Mesothelial cell of epicardium (in vitro differentiated cells): ENCODE results near the gene MACROD2. TPM values are rescaled to one million over a fixed set of nuclear protein-coding genes. Genes with fewer than 3 reads are reported as not detected.

ENCODE experiments used
- DNase-seq, 2 experiments: peaks; one replicate each; pipeline ENCODE4 v3.0.0; 2021; ENCODE audit warnings: low spot score in 2 of 2; ENCODE audit not compliant: unreplicated experiment in 2 of 2
- H3K27ac Mint-ChIP-seq: 2 replicates; pipeline ENCODE4 v1.8.0; 2021; ENCODE audit warnings: mixed read lengths
- H3K27me3 Mint-ChIP-seq: 2 replicates; pipeline ENCODE4 v1.8.0; 2021; ENCODE audit warnings: low read depth, mixed read lengths
- H3K36me3 Mint-ChIP-seq: 2 replicates; pipeline ENCODE4 v1.8.0; 2021; ENCODE audit warnings: mixed read lengths
- H3K4me1 Mint-ChIP-seq: 2 replicates; pipeline ENCODE4 v1.8.0; 2021; ENCODE audit warnings: mixed read lengths
- H3K4me3 Mint-ChIP-seq: 2 replicates; pipeline ENCODE4 v1.8.0; 2021; ENCODE audit warnings: mild to moderate bottlenecking, moderate library complexity, mixed read lengths
- H3K9me3 Mint-ChIP-seq: 2 replicates; pipeline ENCODE4 v1.8.0; 2021; ENCODE audit warnings: mixed read lengths
- total RNA-seq: library from RNA; stranded (reverse); gene quantifications from 3 replicates; pipeline ENCODE4 v1.2.1, GENCODE V29; 2021
- TF ChIP-seq, protein P1 (sequence below): fragments of 200-600 bp; sonication (generic); IDR thresholded peaks from one replicate; pipeline ENCODE4 v1.5.0; 2021; ENCODE audit warnings: antibody characterized with exemption; ENCODE audit not compliant: unreplicated experiment

MACROD2 gene
- total RNA-seq, 1 donor from 2014 or later: 10.0 TPM

DNA sequence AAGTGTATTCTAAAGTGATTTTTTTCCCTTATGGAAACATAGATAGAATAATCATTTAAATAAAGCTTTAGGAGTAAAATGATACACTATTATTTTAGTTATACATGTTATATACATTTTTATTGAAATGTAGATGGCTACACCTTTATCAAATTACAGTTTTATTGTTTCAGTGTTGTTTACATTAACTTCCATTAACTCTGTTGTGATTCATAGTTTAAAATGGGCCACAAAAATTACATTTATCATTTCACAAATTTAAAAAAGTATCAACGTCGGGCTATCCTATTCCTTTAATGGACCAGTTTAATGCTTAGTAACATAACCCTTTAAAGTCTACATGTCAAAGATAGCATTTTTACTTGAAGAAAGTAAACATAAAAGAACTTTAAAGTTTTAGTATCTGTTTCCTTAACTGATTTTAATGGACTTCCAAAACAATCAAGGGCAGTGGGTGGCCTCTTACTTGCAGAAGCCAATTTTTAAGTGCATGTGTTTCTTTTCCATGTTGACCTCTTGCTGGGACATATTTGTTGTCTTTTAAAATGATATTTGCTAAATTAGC, 389.9 kb downstream of the MACROD2 start:
- TF ChIP-seq, protein P1, sequence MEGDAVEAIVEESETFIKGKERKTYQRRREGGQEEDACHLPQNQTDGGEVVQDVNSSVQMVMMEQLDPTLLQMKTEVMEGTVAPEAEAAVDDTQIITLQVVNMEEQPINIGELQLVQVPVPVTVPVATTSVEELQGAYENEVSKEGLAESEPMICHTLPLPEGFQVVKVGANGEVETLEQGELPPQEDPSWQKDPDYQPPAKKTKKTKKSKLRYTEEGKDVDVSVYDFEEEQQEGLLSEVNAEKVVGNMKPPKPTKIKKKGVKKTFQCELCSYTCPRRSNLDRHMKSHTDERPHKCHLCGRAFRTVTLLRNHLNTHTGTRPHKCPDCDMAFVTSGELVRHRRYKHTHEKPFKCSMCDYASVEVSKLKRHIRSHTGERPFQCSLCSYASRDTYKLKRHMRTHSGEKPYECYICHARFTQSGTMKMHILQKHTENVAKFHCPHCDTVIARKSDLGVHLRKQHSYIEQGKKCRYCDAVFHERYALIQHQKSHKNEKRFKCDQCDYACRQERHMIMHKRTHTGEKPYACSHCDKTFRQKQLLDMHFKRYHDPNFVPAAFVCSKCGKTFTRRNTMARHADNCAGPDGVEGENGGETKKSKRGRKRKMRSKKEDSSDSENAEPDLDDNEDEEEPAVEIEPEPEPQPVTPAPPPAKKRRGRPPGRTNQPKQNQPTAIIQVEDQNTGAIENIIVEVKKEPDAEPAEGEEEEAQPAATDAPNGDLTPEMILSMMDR: no peak
- H3K4me1 Mint-ChIP-seq: peaks cover 18% of the 10 kb centered on the region
- peaks cover 10% of the 10 kb centered on the region for H3K36me3 Mint-ChIP-seq
- no peak overlapping the region for H3K4me3 Mint-ChIP-seq
- peak overlapping the region; percentile 55 for H3K27ac Mint-ChIP-seq
- no peak for DNase-seq
- H3K9me3 Mint-ChIP-seq: peaks cover 32% of the 10 kb centered on the region
- no peaks in the 10 kb centered on the region for H3K27me3 Mint-ChIP-seq

DNA sequence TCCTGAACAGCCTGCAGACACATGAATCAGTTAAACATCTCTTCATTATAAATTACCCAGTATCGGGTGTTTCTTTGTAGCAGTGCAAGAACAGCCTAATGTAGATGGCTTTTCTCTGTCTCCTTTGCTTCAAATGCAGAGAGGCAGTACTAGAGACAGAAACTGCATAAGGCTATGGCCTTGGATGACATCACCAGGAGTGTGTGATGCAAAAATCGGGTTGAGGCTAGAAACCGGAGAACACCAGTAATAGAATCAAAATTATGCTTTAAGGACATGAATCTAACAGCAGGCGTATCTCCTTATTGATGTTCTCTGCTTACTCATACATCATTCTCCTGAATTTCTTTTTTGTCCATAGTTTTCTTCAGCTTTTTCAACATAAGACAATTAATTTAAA, 391.4 kb downstream of the MACROD2 start:
- no peak overlapping the region for H3K27ac Mint-ChIP-seq
- DNase-seq: no peak
- H3K36me3 Mint-ChIP-seq: peaks cover 10% of the 10 kb centered on the region
- H3K27me3 Mint-ChIP-seq: no peaks in the 10 kb centered on the region
- no peak overlapping the region for H3K4me3 Mint-ChIP-seq
- H3K4me1 Mint-ChIP-seq: peaks cover 18% of the 10 kb centered on the region
- peaks cover 37% of the 10 kb centered on the region for H3K9me3 Mint-ChIP-seq
- TF ChIP-seq, protein P1: no peak

DNA sequence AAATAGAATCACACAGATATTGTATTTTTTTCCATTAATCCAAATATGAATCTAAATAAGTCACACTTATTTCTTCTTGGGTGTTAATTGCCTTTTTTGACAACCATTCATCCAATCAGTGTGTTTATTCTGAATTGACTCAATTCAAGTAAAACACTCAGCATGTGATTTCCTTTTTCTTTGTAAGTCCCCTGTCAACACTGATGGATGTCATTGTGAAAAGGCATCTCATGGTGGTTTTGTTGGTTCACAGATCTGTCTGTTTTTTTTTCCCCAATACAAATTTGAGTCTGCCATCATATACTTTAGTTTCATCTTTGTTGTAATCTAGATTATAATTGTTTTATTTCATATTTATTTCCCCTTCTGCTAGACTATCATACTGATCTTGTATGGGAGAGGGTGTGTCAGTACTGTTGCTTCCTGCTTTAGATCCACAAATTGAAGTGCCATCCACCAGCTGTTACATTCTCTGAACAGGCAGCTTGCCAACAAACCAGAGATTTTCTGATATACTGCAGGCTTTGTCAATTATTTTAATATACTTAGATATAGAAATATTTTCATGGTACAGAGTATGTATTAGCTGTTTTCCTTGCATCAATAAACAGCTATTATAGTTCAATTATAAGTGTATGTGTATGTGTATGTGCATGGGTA, 406.3 kb downstream of the MACROD2 start:
- DNase-seq: no peak
- peak overlapping the region; percentile 35 for H3K27ac Mint-ChIP-seq
- H3K4me1 Mint-ChIP-seq: peaks cover 17% of the 10 kb centered on the region
- no peaks in the 10 kb centered on the region for H3K36me3 Mint-ChIP-seq
- no peaks in the 10 kb centered on the region for H3K9me3 Mint-ChIP-seq
- TF ChIP-seq, protein P1: no peak
- H3K4me3 Mint-ChIP-seq: no peak overlapping the region
- no peaks in the 10 kb centered on the region for H3K27me3 Mint-ChIP-seq

DNA sequence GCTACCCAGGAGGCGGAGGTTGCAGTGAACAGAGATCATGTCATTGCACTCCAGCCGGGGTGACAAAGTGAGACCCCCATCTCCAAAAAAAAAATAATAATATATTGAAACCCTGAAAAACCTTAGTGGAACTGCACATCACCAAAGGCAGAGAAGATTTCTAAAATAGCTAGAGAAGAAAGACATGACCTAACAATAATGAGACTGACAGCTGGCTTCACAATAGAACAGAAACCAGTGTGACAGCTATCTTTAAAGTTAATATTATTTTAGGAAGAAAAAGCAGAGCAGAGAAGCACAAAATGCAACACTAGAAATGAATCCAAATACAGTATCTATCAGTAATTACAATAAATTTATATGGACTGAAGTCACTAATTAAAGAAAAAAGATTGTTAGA, 409.2 kb downstream of the MACROD2 start:
- H3K27me3 Mint-ChIP-seq: no peaks in the 10 kb centered on the region
- no peaks in the 10 kb centered on the region for H3K9me3 Mint-ChIP-seq
- DNase-seq: no peak
- TF ChIP-seq, protein P1: no peak
- H3K4me3 Mint-ChIP-seq: no peak overlapping the region
- peaks cover 21% of the 10 kb centered on the region for H3K4me1 Mint-ChIP-seq
- no peaks in the 10 kb centered on the region for H3K36me3 Mint-ChIP-seq
- H3K27ac Mint-ChIP-seq: no peak overlapping the region

DNA sequence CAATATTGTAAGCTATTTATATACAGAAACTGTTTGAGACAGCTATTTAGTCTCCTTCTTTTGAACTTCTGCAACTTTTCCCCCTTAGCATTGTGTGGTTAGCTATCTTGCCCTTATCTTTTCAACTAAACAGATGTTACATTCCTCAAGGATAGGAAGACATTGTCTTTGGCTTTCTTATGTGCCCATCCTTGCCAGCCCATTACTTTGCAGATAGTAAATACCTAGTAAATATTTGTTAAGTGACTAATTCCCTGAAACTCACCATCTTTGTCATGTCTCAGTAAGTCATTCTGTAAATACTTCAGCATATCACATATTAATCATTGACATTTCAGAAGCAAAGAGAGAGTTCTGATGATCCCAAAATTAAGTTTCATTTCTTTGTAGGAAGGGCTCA, 411.2 kb downstream of the MACROD2 start:
- Mint-ChIP-seq H3K36me3 (no peaks in the 10 kb centered on the region), H3K4me3 (no peak overlapping the region), H3K27ac (no peak overlapping the region), H3K9me3 (no peaks in the 10 kb centered on the region), H3K4me1 (peaks cover 21% of the 10 kb centered on the region), H3K27me3 (no peaks in the 10 kb centered on the region)
- TF ChIP-seq, protein P1: no peak
- no peak for DNase-seq
